GM21619 (cell line): ENCODE measurements around the gene PAX7.
"Not testable (repeated sequence)": the region's sequence is repeated elsewhere in the genome, so short reads cannot be mapped to it uniquely, and the experiment has no call there.

ENCODE experiments used
- ATAC-seq: cut with Tn5 transposase; IDR thresholded peaks from one replicate; pipeline ENCODE4 v1.9.1; 2021; ENCODE audit not compliant: unreplicated experiment

PAX7 gene

GRCh38 chr1:18630511-18631495, at the start of gene PAX7:
TSS of gene PAX7 (plus strand) at chr1:18630846. CDS start at chr1:18631604, 758 bp downstream.
- no peak for ATAC-seq

- no peak for ATAC-seq
These were observed 49.2 kb upstream of the PAX7 start for GRCh38 chr1:18581420-18581880.

GRCh38 chr1:18582890-18583289, 47.8 kb upstream of the PAX7 start:
- ATAC-seq = no peak

- no peak for ATAC-seq
These were observed 47.2 kb upstream of the PAX7 start for GRCh38 chr1:18583326-18583941.

- ATAC-seq = not testable (repeated sequence)
These were observed 44.6 kb upstream of the PAX7 start for GRCh38 chr1:18586016-18586415.

- ATAC-seq = no peak
These were observed 42.6 kb upstream of the PAX7 start for GRCh38 chr1:18588093-18588492.

- no peak for ATAC-seq
These were observed 38.3 kb upstream of the PAX7 start for GRCh38 chr1:18592368-18592767.

GRCh38 chr1:18597160-18598042, 33.2 kb upstream of the PAX7 start:
- ATAC-seq = no peak

- no peak for ATAC-seq
These were observed 31.6 kb upstream of the PAX7 start for GRCh38 chr1:18599086-18599485.

- no peak for ATAC-seq
These were observed 30.9 kb upstream of the PAX7 start for GRCh38 chr1:18599704-18600103.

GRCh38 chr1:18602533-18603211, 28.0 kb upstream of the PAX7 start:
- ATAC-seq = no peak

GRCh38 chr1:18603212-18603852, 27.3 kb upstream of the PAX7 start:
- no peak for ATAC-seq

GRCh38 chr1:18606443-18607288, 24.0 kb upstream of the PAX7 start:
- no peak for ATAC-seq

- no peak for ATAC-seq
These were observed 23.3 kb upstream of the PAX7 start for GRCh38 chr1:18607289-18607760.

- ATAC-seq = no peak
These were observed 22.1 kb upstream of the PAX7 start for GRCh38 chr1:18608534-18608933.

GRCh38 chr1:18611311-18611710, 19.3 kb upstream of the PAX7 start:
- no peak for ATAC-seq

- ATAC-seq = no peak
These were observed 18.6 kb upstream of the PAX7 start for GRCh38 chr1:18612073-18612472.

- no peak for ATAC-seq
These were observed 16.4 kb upstream of the PAX7 start for GRCh38 chr1:18614069-18614735.
